H1 (cell line): Measurements from ENCODE around the gene RRP9. TPM values are rescaled to one million over a fixed set of nuclear protein-coding genes. Genes with fewer than 3 reads are reported as not detected.

Experiments
- CTCF ChIA-PET: fragments of 300-600 bp; sonication (Branson Sonifier 250); formaldehyde crosslinking; loops from one replicate; lab custom pipeline; 2021; ENCODE audit not compliant: partially characterized antibody; lab: Charles Lee
- POLR2A ChIA-PET: fragments of 300-600 bp; sonication (Branson Sonifier 250); formaldehyde crosslinking; loops from one replicate; lab custom pipeline; 2021; ENCODE audit warnings: inconsistent platforms; ENCODE audit not compliant: partially characterized antibody; lab: Charles Lee
- DNase-seq, 2 experiments: peaks; one replicate each; pipeline versions ENCODE4 v3.0.0 to v3.0.0-alpha.2; 2010 to 2022; ENCODE audit warnings: low spot score in 2 of 2, low read depth in 1 of 2, mixed read lengths in 1 of 2
- FAIRE-seq: peaks from 2 replicates; lab custom pipeline; 2011; peaks lifted over from hg19 to GRCh38; lab: Jason Lieb, UNC
- H2AFZ ChIP-seq: 2 replicates; pipeline ENCODE4 v1.8.1; 2012; ENCODE audit warnings: low read length, inconsistent platforms
- H2AK5ac ChIP-seq: 2 replicates; pipeline ENCODE4 v1.6.1; 2013; ENCODE audit warnings: low read depth, low read length
- H2BK120ac ChIP-seq: replicated peaks from 2 replicates; pipeline ENCODE3; 2013; ENCODE audit warnings: low read depth, low read length, inconsistent platforms
- H2BK12ac ChIP-seq: 2 replicates; pipeline ENCODE4 v1.6.1; 2013; ENCODE audit warnings: low read depth, low read length
- H2BK15ac ChIP-seq: 2 replicates; pipeline ENCODE4 v1.6.1; 2013; ENCODE audit warnings: low read length
- H2BK20ac ChIP-seq: 2 replicates; pipeline ENCODE4 v1.6.1; 2013; ENCODE audit warnings: low read length
- H2BK5ac ChIP-seq: 2 replicates; pipeline ENCODE4 v1.6.1; 2013; ENCODE audit warnings: low read depth, low read length
- H3K14ac ChIP-seq: 2 replicates; pipeline ENCODE4 v1.6.1; 2013; ENCODE audit warnings: inconsistent platforms; ENCODE audit not compliant: insufficient read length
- H3K18ac ChIP-seq: 2 replicates; pipeline ENCODE4 v1.6.1; 2013; ENCODE audit warnings: low read length; ENCODE audit errors: extremely low read depth
- H3K23ac ChIP-seq: 2 replicates; pipeline ENCODE4 v1.6.1; 2013; ENCODE audit warnings: inconsistent platforms; ENCODE audit not compliant: insufficient read length
- H3K23me2 ChIP-seq: 2 replicates; pipeline ENCODE4 v1.6.1; 2013; ENCODE audit warnings: low read depth, low read length
- H3K27ac ChIP-seq: 2 replicates; pipeline ENCODE4 v1.6.1; 2011; ENCODE audit warnings: low read depth, low read length, inconsistent platforms
- H3K27me3 ChIP-seq, 4 experiments: replicated peaks in 1 of 4; 1 replicate in 1 of 4; 2 replicates in 3 of 4; pipeline versions ENCODE4 v1.6.1 to v1.8.1; 2011 to 2013; ENCODE audit warnings: low read length in 3 of 4, mild to moderate bottlenecking in 3 of 4, inconsistent platforms in 2 of 4, mixed read lengths in 2 of 4, moderate library complexity in 1 of 4; ENCODE audit not compliant: control insufficient read depth in 3 of 4, insufficient read depth in 3 of 4; ENCODE audit errors: extremely low read depth in 1 of 4
- H3K36me3 ChIP-seq, 4 experiments: 2 replicates each; pipeline versions ENCODE4 v1.6.1 to v1.8.1; 2011 to 2013; ENCODE audit warnings: mild to moderate bottlenecking in 4 of 4, low read length in 3 of 4, moderate library complexity in 2 of 4, control low read depth in 1 of 4, inconsistent platforms in 1 of 4; ENCODE audit not compliant: insufficient read depth in 4 of 4, control insufficient read depth in 2 of 4
- H3K4ac ChIP-seq: replicated peaks from 2 replicates; pipeline ENCODE3; 2013; ENCODE audit warnings: low read length, low read depth, mixed read lengths, inconsistent platforms; ENCODE audit not compliant: insufficient read length
- H3K4me1 ChIP-seq, 4 experiments: replicated peaks in 1 of 4; 1 replicate in 1 of 4; 2 replicates in 3 of 4; pipeline versions ENCODE4 v1.6.1 to v1.8.1; 2011 to 2013; ENCODE audit warnings: low read length in 3 of 4, inconsistent platforms in 2 of 4, mixed read lengths in 1 of 4; ENCODE audit not compliant: insufficient read depth in 4 of 4, control insufficient read depth in 3 of 4
- H3K4me2 ChIP-seq, 2 experiments: 2 replicates each; pipeline versions ENCODE4 v1.6.1 to v1.8.1; 2011 to 2013; ENCODE audit warnings: low read depth in 2 of 2, low read length in 2 of 2, control low read depth in 1 of 2, inconsistent platforms in 1 of 2, mild to moderate bottlenecking in 1 of 2; ENCODE audit not compliant: insufficient read depth in 1 of 2
- H3K4me3 ChIP-seq, 4 experiments: fragments of 200-600, 300-600 bp in 1 of 4; sonication (generic), shearing (Covaris generic), sonication (Bioruptor Twin) in 1 of 4; 2 replicates each; pipeline versions ENCODE4 v1.5.1 to v1.8.1; 2011 to 2016; ENCODE audit warnings: low read length in 4 of 4, low read depth in 3 of 4, control low read depth in 2 of 4, inconsistent platforms in 2 of 4, mild to moderate bottlenecking in 2 of 4, mixed read lengths in 1 of 4, moderate library complexity in 1 of 4; ENCODE audit not compliant: insufficient read depth in 2 of 4; ENCODE audit errors: extremely low read depth in 1 of 4
- H3K56ac ChIP-seq: replicated peaks from 2 replicates; pipeline ENCODE3; 2013; ENCODE audit warnings: low read depth, mild to moderate bottlenecking, mixed read lengths, low read length, inconsistent platforms; ENCODE audit not compliant: insufficient read length
- H3K79me1 ChIP-seq: 2 replicates; pipeline ENCODE4 v1.6.1; 2013; ENCODE audit warnings: low read depth, low read length, control low read depth
- H3K79me2 ChIP-seq, 2 experiments: 2 replicates each; pipeline versions ENCODE4 v1.6.1 to v1.8.1; 2012 to 2013; ENCODE audit warnings: low read length in 2 of 2, mild to moderate bottlenecking in 2 of 2, inconsistent platforms in 1 of 2; ENCODE audit not compliant: insufficient read depth in 2 of 2, control insufficient read depth in 1 of 2
- H3K9ac ChIP-seq, 4 experiments: replicated peaks in 1 of 4; 1 replicate in 1 of 4; 2 replicates in 3 of 4; pipeline versions ENCODE4 v1.6.1 to v1.8.1; 2011 to 2013; ENCODE audit warnings: low read depth in 3 of 4, low read length in 3 of 4, control low read depth in 2 of 4, mild to moderate bottlenecking in 2 of 4, moderate library complexity in 2 of 4, inconsistent platforms in 1 of 4; ENCODE audit errors: extremely low read depth in 1 of 4
- H3K9me3 ChIP-seq, 2 experiments: 2 replicates each; pipeline versions ENCODE4 v1.6.1 to v1.8.1; 2012 to 2013; ENCODE audit warnings: mild to moderate bottlenecking in 2 of 2, moderate library complexity in 2 of 2, control low read depth in 1 of 2, inconsistent platforms in 1 of 2, low read depth in 1 of 2, low read length in 1 of 2, mixed read lengths in 1 of 2; ENCODE audit not compliant: insufficient read depth in 2 of 2
- H4K20me1 ChIP-seq, 2 experiments: replicated peaks in 1 of 2; 2 replicates each; pipeline versions ENCODE3 to v1.8.1; 2011 to 2013; ENCODE audit warnings: inconsistent platforms in 2 of 2, low read length in 2 of 2, mild to moderate bottlenecking in 1 of 2; ENCODE audit not compliant: insufficient read depth in 2 of 2, control insufficient read depth in 1 of 2
- H4K5ac ChIP-seq: 2 replicates; pipeline ENCODE4 v1.6.1; 2013; ENCODE audit warnings: low read length, low read depth, mixed read lengths, inconsistent platforms; ENCODE audit not compliant: insufficient read length
- H4K8ac ChIP-seq: 2 replicates; pipeline ENCODE4 v1.8.0; 2013; ENCODE audit warnings: mild to moderate bottlenecking, moderate library complexity, low read length, inconsistent platforms; ENCODE audit not compliant: insufficient read depth; ENCODE audit errors: extremely low read depth
- H4K91ac ChIP-seq: replicated peaks from 2 replicates; pipeline ENCODE3; 2013; ENCODE audit warnings: low read length, mixed read lengths, inconsistent platforms; ENCODE audit not compliant: insufficient read length
- ATF3 ChIP-seq: IDR thresholded peaks from 2 replicates; pipeline ENCODE4 v1.6.1; 2011; ENCODE audit warnings: low read depth, mild to moderate bottlenecking, low read length; ENCODE audit not compliant: insufficient read depth
- EGR1 ChIP-seq: IDR thresholded peaks from 2 replicates; pipeline ENCODE4 v1.6.1; 2011; ENCODE audit warnings: low read depth, low read length, borderline replicate concordance
- GTF2F1 ChIP-seq: IDR thresholded peaks from 2 replicates; pipeline ENCODE4 v1.6.1; 2012; ENCODE audit warnings: low read depth, low read length, improper control_type of control experiment, borderline replicate concordance
- HDAC2 ChIP-seq, 2 experiments: fragments of 300-600 bp in 1 of 2; sonication (generic) in 1 of 2; IDR thresholded peaks; 2 replicates each; pipeline ENCODE4 v1.6.1; 2011 to 2012; ENCODE audit warnings: low read depth in 2 of 2, low read length in 2 of 2, mild to moderate bottlenecking in 2 of 2, moderate library complexity in 2 of 2, borderline replicate concordance in 1 of 2, inconsistent platforms in 1 of 2
- KDM4A ChIP-seq: IDR thresholded peaks from one replicate; pipeline ENCODE4 v1.7.1; 2012; ENCODE audit warnings: low read depth, mild to moderate bottlenecking, moderate library complexity, low read length, inconsistent platforms; ENCODE audit not compliant: severe bottlenecking
- MAX ChIP-seq: IDR thresholded peaks from 2 replicates; pipeline ENCODE4 v1.6.1; 2012; ENCODE audit warnings: inconsistent platforms
- RFX5 ChIP-seq: IDR thresholded peaks from 2 replicates; pipeline ENCODE4 v1.6.1; 2011; ENCODE audit warnings: low read depth, low read length, improper control_type of control experiment, borderline replicate concordance
- RXRA ChIP-seq: IDR thresholded peaks from 2 replicates; pipeline ENCODE4 v1.6.1; 2011; ENCODE audit warnings: low read depth, mild to moderate bottlenecking, low read length, moderate library complexity; ENCODE audit not compliant: insufficient read depth
- SAP30 ChIP-seq: fragments of 300-600 bp; sonication (generic); IDR thresholded peaks from 2 replicates; pipeline ENCODE4 v1.7.1; 2012; ENCODE audit warnings: low read length, moderate library complexity, mild to moderate bottlenecking, inconsistent platforms; ENCODE audit not compliant: insufficient read depth, insufficient replicate concordance
- SP2 ChIP-seq: IDR thresholded peaks from 2 replicates; pipeline ENCODE4 v1.6.1; 2012; ENCODE audit warnings: mild to moderate bottlenecking, low read length, inconsistent platforms
- SRF ChIP-seq: IDR thresholded peaks from 2 replicates; pipeline ENCODE4 v1.6.1; 2011; ENCODE audit warnings: mild to moderate bottlenecking, low read depth, low read length, moderate library complexity
- SUZ12 ChIP-seq: fragments of 200-600 bp; sonication (generic); IDR thresholded peaks from 2 replicates; pipeline ENCODE4 v1.6.1; 2012; ENCODE audit warnings: mild to moderate bottlenecking, inconsistent platforms, low read length, moderate library complexity, mixed read lengths
- WGBS, 2 experiments: shearing (Covaris generic) in 1 of 2; methylation state at CpG; one replicate each; pipeline versions ENCODE4 v1.1.6 to v1.1.7; 2013 to 2015; ENCODE audit warnings: low lambda C conversion rate in 2 of 2, mixed read lengths in 2 of 2, inconsistent platforms in 1 of 2, low coverage in 1 of 2, missing lambda C conversion rate in 1 of 2; ENCODE audit not compliant: insufficient replicate concordance in 2 of 2, insufficient coverage in 1 of 2, insufficient read length in 1 of 2; ENCODE audit errors: extremely low coverage in 1 of 2, missing lambda C conversion rate in 1 of 2; 5-methylcytosine and 5-hydroxymethylcytosine counted together
- polyA plus RNA-seq, 7 experiments: library from polyadenylated mRNA; depleted of rRNA in 3 of 7; stranded (reverse) in 5 of 7; unstranded in 2 of 7; fragments of >200 nt in 5 of 7; fragments of 200-250 nt in 2 of 7; gene quantifications; 1 replicate in 5 of 7; 2 replicates in 1 of 7; 4 replicates in 1 of 7; pipeline versions ENCODE4 v1.2.1 to v1.2.3, GENCODE V29; 2011 to 2013; ENCODE audit warnings: missing spikeins in 2 of 7, mixed read lengths in 2 of 7
- total RNA-seq: library from RNA; stranded (reverse); fragmentation: NEBNext Ultra II Directional; extraction: Animal tissue kit (Norgen Biotek cat#: 25700); gene quantifications from 2 replicates; pipeline ENCODE4 v1.2.1, GENCODE V29; 2021

The RRP9 gene
- total and polyA plus RNA-seq, 2 of the 8 experiments (the other 6 are each of a cell fraction or from before 2014, with no cell fraction given): 55.6 to 68.9 TPM

- WGBS, 2 experiments: 2% methylated on average over 13 of the region's 20 CpGs; no CpG with 5 or more reads in 1 of the 2 experiments
- Histone ChIP-seq H2BK120ac (no peak overlapping the region), H3K23me2 (peaks cover 9% of the 10 kb centered on the region; the same call in 1 of the 2 replicates), H3K27me3 (peaks cover 0 to 10% (median 4%) of the 10 kb centered on the region in 4 experiments; a peak in 4 of 7 replicates), H2AFZ (no peak overlapping the region), H3K4me2 (peak overlapping the region; percentile 92 to 96), H4K20me1 (peaks cover 3 to 16% of the 10 kb centered on the region in 2 experiments), H3K79me2 (peaks cover 0 to 30% of the 10 kb centered on the region in 2 experiments; a peak in 3 of 4 replicates), H3K4me3 (peak overlapping the region; percentile 50 to 88 (median 82)), H2AK5ac (no peak overlapping the region), H3K14ac (no peak overlapping the region), H3K4me1 (peaks cover 2 to 13% (median 6%) of the 10 kb centered on the region in 4 experiments), H2BK20ac (no peak overlapping the region), H3K4ac (no peak overlapping the region), H4K5ac (no peak overlapping the region), H3K23ac (no peak overlapping the region), H2BK15ac (no peak overlapping the region), H3K36me3 (peaks cover 9 to 17% (median 11%) of the 10 kb centered on the region in 4 experiments; a peak in 7 of 8 replicates), H2BK5ac (no peak overlapping the region), H4K8ac (peak overlapping the region; percentile 87), H3K27ac (no peak overlapping the region), H3K79me1 (peaks cover 12% of the 10 kb centered on the region), H2BK12ac (no peak overlapping the region), H3K18ac (no peak overlapping the region; the same call in 1 of the 2 replicates), H3K9ac (peak overlapping the region in 3 of 4 experiments; percentile 66 to 70 (median 67); a peak in 5 of 7 replicates), H4K91ac (no peak overlapping the region), H3K9me3 (no peaks in the 10 kb centered on the region), H3K56ac (peak overlapping the region; percentile 33)
- FAIRE-seq: no peak
- ChIA-PET CTCF (interaction anchor here (0.6 to 5.1 kb wide), 17 partner anchors 9 to 238 kb away, joined by 3 to 44 read pairs (median 7); partner anchors contain the start of genes ABHD14A, ABHD14B, ACY1 and GPR62), POLR2A (interaction anchor here (0.6 to 15.7 kb wide), 16 partner anchors 9 to 514 kb away, joined by 3 to 148 read pairs (median 5); partner anchors contain the start of genes ABHD14B, ACY1, GPR62 and PCBP4)
- DNase-seq: no peak
- TF ChIP-seq ATF3 (no peak), SRF (no peak), EGR1 (no peak), GTF2F1 (no peak), RFX5 (no peak), SAP30 (peak; percentile 56), KDM4A (peak; percentile 62), MAX (no peak), HDAC2 (IDR thresholded peaks at IDR 0.05; ENCODE audit: borderline replicate concordance in 1 of 2, low read depth in 2 of 2, low read length in 2 of 2) (no peak), RXRA (no peak), SUZ12 (no peak), SP2 (no peak)
These were observed 274 bp downstream of the RRP9 start for GRCh38 chr3:51941463-51941797.
